Chondrocyte (in vitro differentiated cells): ENCODE results near the gene ZC3H12A. TPM values are rescaled to one million over a fixed set of nuclear protein-coding genes. Genes with fewer than 3 reads are reported as not detected.
"Not testable (repeated sequence)": the region's sequence is repeated elsewhere in the genome, so short reads cannot be mapped to it uniquely, and the experiment has no call there.

ENCODE experiments used
- DNase-seq: peaks from one replicate; pipeline ENCODE4 v3.0.0; 2021; ENCODE audit warnings: mixed read lengths, low spot score
- H3K27ac Mint-ChIP-seq: one replicate; pipeline ENCODE4 v1.8.0; 2021; ENCODE audit warnings: mild to moderate bottlenecking, moderate library complexity, mixed read lengths; ENCODE audit not compliant: unreplicated experiment
- H3K27me3 Mint-ChIP-seq: 2 replicates; pipeline ENCODE4 v1.8.0; 2021; ENCODE audit warnings: low read depth, mixed read lengths
- H3K36me3 Mint-ChIP-seq: 2 replicates; pipeline ENCODE4 v1.8.0; 2021; ENCODE audit warnings: low read depth, mixed read lengths
- H3K4me1 Mint-ChIP-seq: 2 replicates; pipeline ENCODE4 v1.8.0; 2021; ENCODE audit warnings: low read depth, mild to moderate bottlenecking, mixed read lengths
- H3K4me3 Mint-ChIP-seq: one replicate; pipeline ENCODE4 v1.8.0; 2021; ENCODE audit warnings: mild to moderate bottlenecking, moderate library complexity, mixed read lengths; ENCODE audit not compliant: unreplicated experiment
- H3K9me3 Mint-ChIP-seq: 2 replicates; pipeline ENCODE4 v1.8.0; 2021; ENCODE audit warnings: low read depth, mixed read lengths
- total RNA-seq: library from RNA; stranded (reverse); gene quantifications from 3 replicates; pipeline ENCODE4 v1.2.1, GENCODE V29; 2021
- TF ChIP-seq, protein P1 (sequence below): fragments of 200-600 bp; sonication (generic); IDR thresholded peaks from 2 replicates; pipeline ENCODE4 v1.5.0; 2021; ENCODE audit warnings: antibody characterized with exemption, mild to moderate bottlenecking, moderate library complexity

Gene ZC3H12A
- total RNA-seq, 1 donor from 2014 or later = 6.9 TPM

DNA sequence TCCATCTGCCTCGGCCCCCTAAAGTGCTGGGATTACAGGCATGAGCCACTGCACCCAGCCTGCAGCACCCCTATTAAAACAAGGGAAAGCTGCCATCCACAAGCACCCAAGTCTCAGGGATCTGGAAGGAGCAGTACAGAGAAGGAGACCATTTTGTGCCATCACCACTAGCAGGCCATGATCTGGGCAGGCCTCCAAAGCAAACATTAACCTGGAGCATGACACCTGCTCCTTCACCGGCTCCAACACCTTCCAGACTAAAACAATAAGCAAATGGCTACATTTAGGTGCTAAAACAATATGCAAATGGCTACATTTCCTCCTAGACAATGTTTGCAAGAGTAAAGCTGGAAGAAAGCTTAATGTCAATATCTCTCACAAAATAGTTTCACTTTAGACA lies 23.5 kb downstream of the ZC3H12A start:
- peaks cover 20% of the 10 kb centered on the region for H3K36me3 Mint-ChIP-seq
- TF ChIP-seq, protein P1, sequence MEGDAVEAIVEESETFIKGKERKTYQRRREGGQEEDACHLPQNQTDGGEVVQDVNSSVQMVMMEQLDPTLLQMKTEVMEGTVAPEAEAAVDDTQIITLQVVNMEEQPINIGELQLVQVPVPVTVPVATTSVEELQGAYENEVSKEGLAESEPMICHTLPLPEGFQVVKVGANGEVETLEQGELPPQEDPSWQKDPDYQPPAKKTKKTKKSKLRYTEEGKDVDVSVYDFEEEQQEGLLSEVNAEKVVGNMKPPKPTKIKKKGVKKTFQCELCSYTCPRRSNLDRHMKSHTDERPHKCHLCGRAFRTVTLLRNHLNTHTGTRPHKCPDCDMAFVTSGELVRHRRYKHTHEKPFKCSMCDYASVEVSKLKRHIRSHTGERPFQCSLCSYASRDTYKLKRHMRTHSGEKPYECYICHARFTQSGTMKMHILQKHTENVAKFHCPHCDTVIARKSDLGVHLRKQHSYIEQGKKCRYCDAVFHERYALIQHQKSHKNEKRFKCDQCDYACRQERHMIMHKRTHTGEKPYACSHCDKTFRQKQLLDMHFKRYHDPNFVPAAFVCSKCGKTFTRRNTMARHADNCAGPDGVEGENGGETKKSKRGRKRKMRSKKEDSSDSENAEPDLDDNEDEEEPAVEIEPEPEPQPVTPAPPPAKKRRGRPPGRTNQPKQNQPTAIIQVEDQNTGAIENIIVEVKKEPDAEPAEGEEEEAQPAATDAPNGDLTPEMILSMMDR = no peak
- peaks cover 12% of the 10 kb centered on the region for H3K4me1 Mint-ChIP-seq
- no peaks in the 10 kb centered on the region for H3K27me3 Mint-ChIP-seq
- no peak overlapping the region for H3K4me3 Mint-ChIP-seq
- H3K9me3 Mint-ChIP-seq = no peaks in the 10 kb centered on the region
- no peak overlapping the region for H3K27ac Mint-ChIP-seq
- no peak for DNase-seq

DNA sequence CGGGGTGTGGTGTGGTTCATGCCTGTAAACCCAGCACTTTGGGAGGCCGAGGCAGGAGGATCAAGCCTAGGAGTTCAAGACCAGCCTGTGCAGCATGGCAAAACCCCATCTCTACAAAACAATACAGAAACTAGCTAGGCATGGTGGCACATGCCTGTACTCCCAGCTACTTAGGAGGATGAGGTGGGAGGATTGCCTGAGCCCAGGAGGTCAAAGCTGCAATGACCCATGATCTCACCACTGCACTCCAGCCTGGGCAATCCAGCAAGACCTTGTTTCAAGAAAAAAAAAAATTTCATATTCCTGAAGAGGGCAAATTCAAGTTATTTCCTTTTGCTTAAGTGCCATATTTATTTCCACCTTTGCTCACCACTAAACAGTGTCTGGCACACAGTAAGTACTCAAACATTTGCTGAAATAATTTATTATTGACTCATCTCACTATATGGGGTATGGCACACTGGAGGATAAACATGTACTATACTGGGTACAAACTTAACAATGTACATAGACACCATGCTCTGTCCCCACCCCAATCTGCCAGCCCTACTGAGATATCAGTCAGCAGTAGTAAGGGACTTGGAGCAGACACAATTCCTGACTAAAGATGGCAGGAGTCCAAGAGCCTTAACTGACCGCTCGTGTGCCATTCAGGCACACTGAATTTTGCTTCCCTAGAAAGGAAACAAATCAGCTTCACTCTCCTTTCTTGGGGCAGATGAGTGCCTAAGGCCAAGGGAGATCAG lies 24.7 kb downstream of the ZC3H12A start:
- peaks cover 12% of the 10 kb centered on the region for H3K4me1 Mint-ChIP-seq
- H3K9me3 Mint-ChIP-seq = no peaks in the 10 kb centered on the region
- no peaks in the 10 kb centered on the region for H3K27me3 Mint-ChIP-seq
- TF ChIP-seq, protein P1 = no peak
- no peak for DNase-seq
- H3K36me3 Mint-ChIP-seq = peaks cover 12% of the 10 kb centered on the region
- H3K4me3 Mint-ChIP-seq = no peak overlapping the region
- H3K27ac Mint-ChIP-seq = peak overlapping the region; percentile 80

DNA sequence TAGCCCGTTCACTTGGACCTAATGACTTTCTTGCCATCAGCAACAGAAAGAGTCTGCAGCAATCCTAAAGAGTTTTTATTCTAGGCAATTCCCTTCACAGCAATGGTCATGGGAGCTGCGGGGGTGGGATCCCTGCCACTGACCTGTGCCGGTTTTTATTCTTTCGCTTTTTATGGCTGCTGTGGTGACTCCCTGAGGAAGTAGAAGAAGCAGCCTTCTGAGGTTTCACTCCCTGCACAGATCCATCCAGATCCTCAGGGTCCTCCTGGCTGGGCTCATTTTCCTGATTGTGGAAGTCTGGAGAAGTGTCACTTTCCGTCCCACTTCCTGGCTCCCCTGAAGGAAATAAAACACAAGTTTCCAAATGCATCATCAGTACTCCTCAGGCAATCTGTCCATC lies 27.3 kb downstream of the ZC3H12A start:
- Mint-ChIP-seq H3K9me3 (no peaks in the 10 kb centered on the region), H3K4me1 (peaks cover 12% of the 10 kb centered on the region), H3K4me3 (no peak overlapping the region), H3K27me3 (no peaks in the 10 kb centered on the region), H3K27ac (no peak overlapping the region), H3K36me3 (peaks cover 15% of the 10 kb centered on the region)
- DNase-seq = no peak
- TF ChIP-seq, protein P1 = no peak

GRCh38 chr1:37502104-37502503 lies 27.7 kb downstream of the ZC3H12A start:
- Mint-ChIP-seq H3K4me3 (no peak overlapping the region), H3K27ac (no peak overlapping the region), H3K9me3 (no peaks in the 10 kb centered on the region), H3K27me3 (no peaks in the 10 kb centered on the region), H3K36me3 (peaks cover 15% of the 10 kb centered on the region), H3K4me1 (peaks cover 12% of the 10 kb centered on the region)
- TF ChIP-seq, protein P1 = no peak
- DNase-seq = no peak

GRCh38 chr1:37502791-37503190 lies 28.4 kb downstream of the ZC3H12A start:
- not testable (repeated sequence) for H3K27me3 Mint-ChIP-seq, DNase-seq, H3K4me3 Mint-ChIP-seq

GRCh38 chr1:37506740-37507139 lies 32.4 kb downstream of the ZC3H12A start:
- peaks cover 6% of the 10 kb centered on the region for H3K4me1 Mint-ChIP-seq
- H3K36me3 Mint-ChIP-seq = peaks cover 21% of the 10 kb centered on the region
- H3K9me3 Mint-ChIP-seq = no peaks in the 10 kb centered on the region
- TF ChIP-seq, protein P1 = no peak
- no peak overlapping the region for H3K27ac Mint-ChIP-seq
- no peak overlapping the region for H3K4me3 Mint-ChIP-seq
- no peaks in the 10 kb centered on the region for H3K27me3 Mint-ChIP-seq
- DNase-seq = no peak

More at GRCh38 chr1:37502791-37503190, 28.4 kb downstream of the ZC3H12A start:
- H3K4me1 Mint-ChIP-seq = peaks cover 12% of the 10 kb centered on the region
- H3K36me3 Mint-ChIP-seq = peaks cover 17% of the 10 kb centered on the region
- not testable (repeated sequence) for H3K27ac Mint-ChIP-seq, H3K9me3 Mint-ChIP-seq
